Measurements from ENCODE around the gene TBC1D10A. TPM values are rescaled to one million over a fixed set of nuclear protein-coding genes. Genes with fewer than 3 reads are reported as not detected.

TBC1D10A gene
- total and polyA plus RNA-seq, 2 experiments from 2014 or later, result 3.3 to 8.8 TPM

- no peak for TF ChIP-seq CTCF (conservative IDR thresholded peaks at IDR 0.05; ENCODE audit: low read depth in 2 of 2)
- no peak for TF ChIP-seq NANOG (IDR thresholded peaks at IDR 0.05; ENCODE audit: borderline replicate concordance)
These were observed 20.1 kb downstream of the TBC1D10A start (continued) for GRCh38 chr22:30306627-30307011.

- Histone ChIP-seq H3K9me2 (ENCODE audit: insufficient read depth) (no peaks in the 10 kb centered on the region), H3K4me2 (no peak overlapping the region), H3F3A (replicated peaks; ENCODE audit: low read depth) (no peaks in the 10 kb centered on the region), H3K79me2 (replicated peaks; ENCODE audit: insufficient read depth) (no peaks in the 10 kb centered on the region), H3K36me3 (ENCODE audit: insufficient read depth) (no peaks in the 10 kb centered on the region), H3K27me3 (ENCODE audit: insufficient read depth) (no peaks in the 10 kb centered on the region), H3K4me1 (ENCODE audit: insufficient read depth) (peaks cover 4% of the 10 kb centered on the region; the same call in 1 of the 2 replicates), H4K20me1 (replicated peaks; ENCODE audit: insufficient read depth) (no peaks in the 10 kb centered on the region; the same call in none of the 2 replicates), H2AFZ (no peak overlapping the region), H3K4me3 (no peak overlapping the region), H3K27ac (ENCODE audit: low read depth) (no peak overlapping the region)
- H3K9me3 Mint-ChIP-seq, result no peaks in the 10 kb centered on the region
- TF ChIP-seq JUNB (IDR thresholded peaks at IDR 0.05; ENCODE audit: unreplicated experiment) (no peak), NANOG (IDR thresholded peaks at IDR 0.05; ENCODE audit: borderline replicate concordance) (no peak), ETS1 (IDR thresholded peaks at IDR 0.05) (no peak), EZH2 (IDR thresholded peaks at IDR 0.05; ENCODE audit: low read depth, unreplicated experiment) (no peak), REST (IDR thresholded peaks at IDR 0.05; ENCODE audit: unreplicated experiment) (no peak)
- no peaks in the 10 kb centered on the region for H3K36me3 Mint-ChIP-seq (ENCODE audit: low read depth)
- peaks cover 4% of the 10 kb centered on the region for H3K27me3 Mint-ChIP-seq (ENCODE audit: insufficient read depth, low read depth, poor library complexity)
- no peak overlapping the region for H3K4me3 Mint-ChIP-seq
- H3K27ac Mint-ChIP-seq, result no peak overlapping the region
- DNase-seq (ENCODE audit: low spot score) (no peak), ATAC-seq (no peak)
- H3K4me1 Mint-ChIP-seq, result peaks cover 12% of the 10 kb centered on the region
These were observed 20.7 kb downstream of the TBC1D10A start for GRCh38 chr22:30305906-30306626.
